Rectal smooth muscle tissue (tissue), 1 donor: ENCODE measurements around the gene ORM1.

Experiments
- H3K27ac ChIP-seq: one replicate; pipeline ENCODE4 v1.7.0; 2013; ENCODE audit warnings: low read depth, low read length, inconsistent platforms
- H3K27me3 ChIP-seq: one replicate; pipeline ENCODE4 v1.7.0; 2013; ENCODE audit warnings: low read length; ENCODE audit not compliant: control insufficient read depth, insufficient read depth
- H3K36me3 ChIP-seq: one replicate; pipeline ENCODE4 v1.7.0; 2013; ENCODE audit warnings: low read length; ENCODE audit not compliant: control insufficient read depth, insufficient read depth
- H3K4me1 ChIP-seq: one replicate; pipeline ENCODE4 v1.7.0; 2013; ENCODE audit warnings: low read length; ENCODE audit not compliant: control insufficient read depth, insufficient read depth
- H3K4me3 ChIP-seq: one replicate; pipeline ENCODE4 v1.7.0; 2013; ENCODE audit warnings: low read length
- H3K9ac ChIP-seq: one replicate; pipeline ENCODE4 v1.7.0; 2013; ENCODE audit warnings: low read length

The ORM1 gene

DNA sequence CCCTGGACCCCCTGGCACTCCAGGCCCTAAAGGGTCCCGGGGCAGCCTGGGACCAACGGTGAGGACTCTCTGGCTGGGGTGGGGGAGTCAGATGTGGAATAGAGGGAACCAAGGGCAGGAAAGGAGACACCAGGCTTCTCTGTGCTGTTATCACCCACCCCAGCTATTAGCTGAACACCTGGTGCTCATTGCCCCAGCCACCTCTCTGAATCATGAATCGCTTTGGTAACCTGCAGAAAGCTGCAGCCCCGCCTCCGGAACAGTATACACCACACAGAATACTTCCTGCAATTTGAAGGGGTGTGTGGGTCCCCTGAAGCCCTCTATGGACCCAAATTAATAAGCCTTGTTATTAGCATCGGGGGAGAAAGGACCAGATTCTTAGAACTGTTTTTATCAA is 40.4 kb upstream of the ORM1 start:
- Histone ChIP-seq H3K4me1 (no peaks in the 10 kb centered on the region), H3K36me3 (no peaks in the 10 kb centered on the region), H3K27ac (no peak overlapping the region), H3K9ac (no peak overlapping the region), H3K27me3 (no peaks in the 10 kb centered on the region), H3K4me3 (no peak overlapping the region)

DNA sequence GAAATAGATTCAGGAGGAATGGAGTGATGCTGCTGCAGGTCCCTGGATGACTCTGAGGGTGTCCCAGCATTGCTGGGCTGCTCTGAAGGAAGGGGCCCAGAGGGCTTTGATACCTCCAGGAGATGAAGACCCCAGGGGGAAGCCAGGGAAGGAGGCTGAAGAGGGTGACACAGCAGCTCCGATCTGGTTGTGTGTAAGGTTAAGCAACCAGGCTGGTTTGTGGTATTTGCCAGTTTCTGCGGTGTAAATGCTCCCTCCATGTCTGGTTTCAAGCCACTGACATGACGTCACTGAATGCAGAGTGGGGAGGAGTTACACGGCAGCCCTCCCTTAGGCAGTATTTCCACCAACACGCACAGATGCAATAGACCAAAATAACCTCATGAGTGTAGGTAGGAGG is 40.0 kb upstream of the ORM1 start:
- no peak overlapping the region for H3K9ac ChIP-seq
- no peaks in the 10 kb centered on the region for H3K36me3 ChIP-seq
- no peak overlapping the region for H3K4me3 ChIP-seq
- H3K27ac ChIP-seq, result no peak overlapping the region
- H3K4me1 ChIP-seq, result no peaks in the 10 kb centered on the region
- no peaks in the 10 kb centered on the region for H3K27me3 ChIP-seq

DNA sequence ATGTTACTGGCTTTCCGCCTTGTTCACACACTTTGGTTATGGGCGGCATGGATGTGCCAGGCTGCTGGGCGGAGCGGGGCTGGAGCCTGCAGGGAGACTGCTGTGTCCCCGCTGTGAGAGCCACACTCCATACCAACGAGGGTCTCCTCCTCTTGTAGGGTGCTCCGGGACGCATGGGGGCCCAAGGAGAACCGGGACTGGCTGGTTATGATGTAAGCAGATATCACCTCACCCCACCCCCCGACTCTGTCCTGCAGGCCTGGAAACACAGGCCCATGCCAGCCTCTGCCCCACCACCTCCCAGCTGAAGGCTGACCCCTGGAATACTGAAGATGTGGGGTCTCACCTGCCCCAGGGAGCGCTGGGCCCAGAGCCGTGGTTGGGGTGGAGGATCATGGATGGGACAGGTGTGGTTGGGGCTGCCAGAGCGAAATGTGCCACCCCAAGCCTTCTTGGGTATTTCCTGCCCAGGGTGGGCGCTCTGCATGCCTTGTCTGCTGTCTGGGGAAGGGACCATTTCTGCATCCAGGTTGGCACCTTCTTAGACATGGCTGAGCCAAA is 39.3 kb upstream of the ORM1 start:
- no peak overlapping the region for H3K9ac ChIP-seq

DNA sequence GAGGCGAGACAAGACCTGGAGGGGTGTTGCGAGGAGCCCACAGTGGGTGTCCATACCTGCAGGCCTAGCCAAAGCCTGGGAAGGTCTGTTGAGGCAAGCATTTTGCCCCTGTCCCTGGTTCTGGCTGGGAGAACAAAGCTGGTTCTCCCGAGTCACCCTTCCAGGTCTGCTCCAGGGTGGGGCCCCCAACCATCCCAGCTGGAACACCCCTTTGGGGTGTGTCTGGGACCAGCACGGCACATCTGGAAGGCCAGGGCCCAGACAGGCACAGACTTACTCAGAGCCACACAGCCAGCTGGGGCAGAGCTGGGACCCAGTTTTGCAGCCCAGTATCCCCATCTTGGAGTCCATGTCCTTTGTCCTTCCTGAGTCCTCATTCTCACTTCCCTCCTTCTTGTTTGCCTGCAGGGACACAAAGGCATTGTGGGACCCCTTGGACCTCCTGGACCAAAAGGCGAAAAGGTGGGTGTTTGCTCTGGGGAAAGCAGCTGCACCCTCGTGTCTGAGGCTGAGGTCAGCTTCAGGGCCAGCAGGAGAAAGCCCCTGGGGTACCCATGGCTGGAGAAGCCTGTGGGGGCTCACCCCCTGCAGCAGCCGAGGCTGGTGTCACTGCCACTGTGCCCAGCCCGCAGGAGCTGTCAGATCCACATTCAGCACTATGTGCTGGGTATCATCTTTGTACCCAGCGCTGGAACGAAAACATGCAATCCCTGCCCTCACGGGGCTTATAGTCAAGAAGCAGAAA is 38.4 kb upstream of the ORM1 start:
- H3K4me1 ChIP-seq, result no peaks in the 10 kb centered on the region
- H3K27me3 ChIP-seq, result no peaks in the 10 kb centered on the region
- no peaks in the 10 kb centered on the region for H3K36me3 ChIP-seq
- no peak overlapping the region for H3K4me3 ChIP-seq
- H3K9ac ChIP-seq, result no peak overlapping the region
- H3K27ac ChIP-seq, result no peak overlapping the region

More for the DNA sequence above, 39.3 kb upstream of the ORM1 start:
- Histone ChIP-seq H3K27me3 (no peaks in the 10 kb centered on the region), H3K27ac (no peak overlapping the region), H3K4me1 (no peaks in the 10 kb centered on the region), H3K36me3 (no peaks in the 10 kb centered on the region), H3K4me3 (no peak overlapping the region)

DNA sequence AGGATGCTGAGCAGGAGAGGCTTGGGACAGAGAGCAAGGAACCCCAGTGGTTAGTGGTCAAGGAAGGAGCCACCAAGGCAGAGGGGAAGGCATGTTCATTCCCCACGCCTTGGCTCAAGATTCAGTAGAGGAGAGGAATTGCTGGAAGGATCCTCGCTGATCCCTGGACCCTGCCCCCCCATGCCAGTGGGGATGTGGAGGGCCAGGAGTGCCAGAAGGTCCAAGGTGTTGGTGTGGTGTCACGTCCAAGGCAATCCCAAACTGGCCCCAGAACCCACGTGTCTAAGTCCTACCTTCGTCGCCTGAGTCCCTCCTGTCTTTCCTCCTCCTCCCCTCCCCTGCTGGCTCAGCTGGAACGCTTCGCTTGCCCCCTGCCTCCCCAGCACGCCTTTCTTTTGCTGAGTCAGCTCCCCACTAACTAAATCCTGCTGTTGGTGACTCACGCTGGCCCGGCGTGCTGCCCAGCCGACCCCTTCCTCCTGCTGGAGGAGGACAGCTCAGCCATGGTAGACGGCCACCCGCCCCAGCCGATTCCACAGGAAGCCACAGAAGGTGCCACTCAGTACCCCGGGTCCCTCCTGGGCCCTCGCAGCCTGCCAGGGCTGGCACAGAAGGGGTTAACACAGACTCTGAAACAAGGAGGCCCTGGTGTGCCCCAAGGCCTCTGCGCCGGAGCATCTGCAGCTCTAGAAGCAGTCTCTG is 37.6 kb upstream of the ORM1 start:
- no peak overlapping the region for H3K4me3 ChIP-seq
- H3K27ac ChIP-seq, result no peak overlapping the region
- no peaks in the 10 kb centered on the region for H3K27me3 ChIP-seq
- H3K4me1 ChIP-seq, result no peaks in the 10 kb centered on the region
- H3K36me3 ChIP-seq, result no peaks in the 10 kb centered on the region
- no peak overlapping the region for H3K9ac ChIP-seq

DNA sequence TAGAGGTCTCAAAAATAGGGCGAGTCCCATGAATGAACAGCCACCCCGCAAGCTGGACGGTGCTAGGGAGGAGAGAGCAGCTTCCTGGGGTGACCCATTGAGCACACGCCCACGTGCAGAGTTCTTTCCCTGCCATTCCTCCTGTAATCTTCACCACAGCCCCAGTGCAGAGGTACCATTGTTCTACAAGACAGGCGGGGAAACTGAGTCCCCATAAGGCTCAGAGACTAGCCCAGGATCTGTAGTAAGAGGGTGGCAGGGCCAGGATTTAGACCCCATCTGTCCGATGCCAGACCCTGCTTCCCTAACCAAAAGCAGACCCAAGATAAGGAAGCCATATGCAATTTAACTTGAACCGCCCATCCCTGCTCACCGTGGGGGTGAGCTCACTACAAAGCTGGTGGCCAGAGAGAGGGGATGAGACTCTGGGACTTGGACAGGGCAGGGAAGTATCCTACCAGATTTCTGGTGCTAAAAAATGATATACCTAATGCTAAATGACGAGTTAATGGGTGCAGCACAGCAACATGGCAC is 36.7 kb upstream of the ORM1 start:
- no peak overlapping the region for H3K4me3 ChIP-seq

DNA sequence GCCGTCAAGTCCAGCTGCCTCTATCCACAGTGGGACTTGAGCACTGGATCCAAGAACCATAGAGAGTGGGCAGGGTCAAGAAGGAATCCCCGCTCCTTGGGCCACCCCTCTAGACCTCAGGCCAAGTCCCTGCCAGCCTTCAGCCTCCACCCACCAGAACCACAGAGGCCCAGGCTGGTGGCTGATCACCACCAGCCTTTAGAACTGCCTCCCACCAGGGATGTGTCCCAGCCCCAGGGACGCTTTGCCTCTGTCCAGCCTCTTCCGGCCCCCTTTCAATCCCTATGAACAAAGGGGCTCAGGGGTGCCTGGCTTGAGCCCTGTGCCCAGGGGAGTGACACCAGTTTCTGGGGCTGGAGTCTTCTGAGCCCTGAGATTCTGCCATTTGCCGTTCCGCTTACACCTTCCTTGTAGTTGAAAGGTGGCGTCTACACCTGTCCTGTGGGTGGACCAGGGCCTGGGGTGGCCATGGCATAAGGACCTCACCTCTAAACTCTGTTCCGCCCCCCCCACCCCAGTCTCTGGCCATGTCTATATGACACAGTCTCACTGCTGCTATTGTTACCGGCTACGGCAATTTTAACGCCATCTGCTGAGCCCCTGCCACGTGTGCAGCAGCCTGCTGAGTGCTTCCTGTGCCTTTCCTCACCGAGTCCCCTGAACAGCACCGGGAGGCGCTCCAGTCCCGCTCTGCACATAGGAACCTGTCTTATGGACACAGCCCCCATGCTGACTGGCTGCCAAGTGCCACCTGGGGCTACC is 35.7 kb upstream of the ORM1 start:
- Histone ChIP-seq H3K27me3 (no peaks in the 10 kb centered on the region), H3K36me3 (no peaks in the 10 kb centered on the region), H3K9ac (no peak overlapping the region), H3K4me3 (no peak overlapping the region), H3K27ac (no peak overlapping the region), H3K4me1 (no peaks in the 10 kb centered on the region)

More for the DNA sequence above, 36.7 kb upstream of the ORM1 start:
- no peak overlapping the region for H3K27ac ChIP-seq
- no peaks in the 10 kb centered on the region for H3K4me1 ChIP-seq
- no peaks in the 10 kb centered on the region for H3K27me3 ChIP-seq
- no peaks in the 10 kb centered on the region for H3K36me3 ChIP-seq
- H3K9ac ChIP-seq, result no peak overlapping the region

DNA sequence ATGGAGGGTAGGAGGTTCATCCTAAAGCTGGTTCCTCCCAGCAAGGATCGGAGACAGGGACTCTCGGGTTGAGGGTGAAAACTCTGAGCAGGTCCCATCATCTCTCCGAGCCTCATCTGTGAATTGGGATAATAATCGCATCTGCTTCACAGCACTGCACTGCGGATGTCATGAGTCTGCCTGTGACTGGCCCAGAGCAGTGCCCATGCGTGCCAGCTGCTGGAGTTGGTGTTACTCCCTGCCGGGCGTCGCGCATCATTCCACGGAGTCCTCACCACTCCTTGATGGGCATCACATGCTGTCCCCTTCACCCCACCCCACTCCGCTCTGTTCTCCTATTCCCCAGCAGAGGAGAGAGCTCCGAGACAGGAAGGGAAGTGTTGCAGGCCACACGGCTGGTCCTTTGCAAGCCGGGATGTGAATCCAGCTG is 35.1 kb upstream of the ORM1 start:
- H3K9ac ChIP-seq, result no peak overlapping the region
- no peaks in the 10 kb centered on the region for H3K36me3 ChIP-seq
- H3K27ac ChIP-seq, result no peak overlapping the region
- no peaks in the 10 kb centered on the region for H3K27me3 ChIP-seq
- no peak overlapping the region for H3K4me3 ChIP-seq
- no peaks in the 10 kb centered on the region for H3K4me1 ChIP-seq

DNA sequence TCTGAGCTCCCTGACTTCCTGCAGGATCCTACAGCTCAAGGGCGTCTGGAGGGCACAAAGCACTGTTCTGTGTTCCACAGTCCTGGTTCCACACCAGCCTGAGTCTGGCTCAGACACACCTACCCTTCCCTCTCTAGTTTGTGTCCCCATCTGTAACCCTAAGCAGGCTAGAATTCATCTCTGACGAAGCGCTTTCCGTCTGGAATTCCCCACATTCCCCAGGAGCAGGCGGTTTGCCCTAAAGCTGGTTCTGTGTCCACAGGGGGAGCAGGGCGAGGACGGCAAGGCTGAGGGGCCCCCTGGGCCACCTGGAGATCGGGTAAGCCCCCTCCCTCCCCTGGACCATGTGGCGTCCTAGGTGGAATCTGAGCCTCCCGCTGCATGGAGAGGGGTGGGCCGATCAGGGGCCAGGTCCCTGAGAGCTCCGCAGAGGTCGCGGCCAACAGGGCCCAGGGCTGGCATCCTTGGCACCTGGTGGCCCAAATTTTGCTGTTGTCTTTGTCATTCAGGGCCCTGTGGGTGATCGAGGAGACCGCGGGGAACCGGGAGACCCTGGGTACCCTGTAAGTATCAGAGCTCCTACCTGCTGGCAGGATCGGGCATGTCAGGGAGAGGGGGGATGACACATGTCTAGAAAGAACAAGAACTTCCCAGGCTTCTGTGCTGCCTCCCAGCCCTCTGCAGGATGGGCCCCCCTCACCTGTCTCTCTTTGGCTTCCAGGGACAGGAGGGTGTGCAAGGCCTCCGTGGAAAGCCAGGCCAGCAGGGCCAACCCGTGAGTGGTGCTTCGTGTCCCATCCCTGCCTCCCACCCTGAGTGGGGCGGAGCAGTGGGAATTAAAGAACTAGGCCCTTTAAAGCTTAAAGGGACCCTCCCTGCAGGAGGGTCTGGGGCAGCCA is 34.5 kb upstream of the ORM1 start:
- Histone ChIP-seq H3K27ac (no peak overlapping the region), H3K4me1 (no peaks in the 10 kb centered on the region), H3K27me3 (no peaks in the 10 kb centered on the region), H3K9ac (no peak overlapping the region), H3K4me3 (no peak overlapping the region), H3K36me3 (no peaks in the 10 kb centered on the region)

DNA sequence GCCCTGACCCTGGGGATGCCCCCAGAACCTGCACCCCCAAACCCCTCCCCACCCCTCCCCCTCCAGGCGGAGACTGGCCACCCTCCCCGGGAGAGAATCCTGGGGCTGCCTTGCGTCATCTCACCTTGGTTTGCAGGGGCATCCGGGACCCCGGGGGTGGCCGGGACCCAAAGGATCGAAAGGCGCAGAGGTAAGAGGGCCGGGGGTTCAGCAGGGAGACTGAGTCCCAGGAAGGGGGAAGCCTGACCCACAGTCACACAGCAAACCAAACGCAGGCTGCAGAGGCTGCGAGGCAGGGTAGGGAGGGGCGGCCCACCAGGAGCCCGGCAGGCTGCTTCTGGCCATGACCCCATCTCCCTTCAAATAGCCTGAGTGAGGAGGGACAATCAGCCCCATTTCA is 33.8 kb upstream of the ORM1 start:
- no peak overlapping the region for H3K9ac ChIP-seq
- no peak overlapping the region for H3K4me3 ChIP-seq
- no peaks in the 10 kb centered on the region for H3K36me3 ChIP-seq
- H3K27me3 ChIP-seq, result no peaks in the 10 kb centered on the region
- no peak overlapping the region for H3K27ac ChIP-seq
- H3K4me1 ChIP-seq, result no peaks in the 10 kb centered on the region

DNA sequence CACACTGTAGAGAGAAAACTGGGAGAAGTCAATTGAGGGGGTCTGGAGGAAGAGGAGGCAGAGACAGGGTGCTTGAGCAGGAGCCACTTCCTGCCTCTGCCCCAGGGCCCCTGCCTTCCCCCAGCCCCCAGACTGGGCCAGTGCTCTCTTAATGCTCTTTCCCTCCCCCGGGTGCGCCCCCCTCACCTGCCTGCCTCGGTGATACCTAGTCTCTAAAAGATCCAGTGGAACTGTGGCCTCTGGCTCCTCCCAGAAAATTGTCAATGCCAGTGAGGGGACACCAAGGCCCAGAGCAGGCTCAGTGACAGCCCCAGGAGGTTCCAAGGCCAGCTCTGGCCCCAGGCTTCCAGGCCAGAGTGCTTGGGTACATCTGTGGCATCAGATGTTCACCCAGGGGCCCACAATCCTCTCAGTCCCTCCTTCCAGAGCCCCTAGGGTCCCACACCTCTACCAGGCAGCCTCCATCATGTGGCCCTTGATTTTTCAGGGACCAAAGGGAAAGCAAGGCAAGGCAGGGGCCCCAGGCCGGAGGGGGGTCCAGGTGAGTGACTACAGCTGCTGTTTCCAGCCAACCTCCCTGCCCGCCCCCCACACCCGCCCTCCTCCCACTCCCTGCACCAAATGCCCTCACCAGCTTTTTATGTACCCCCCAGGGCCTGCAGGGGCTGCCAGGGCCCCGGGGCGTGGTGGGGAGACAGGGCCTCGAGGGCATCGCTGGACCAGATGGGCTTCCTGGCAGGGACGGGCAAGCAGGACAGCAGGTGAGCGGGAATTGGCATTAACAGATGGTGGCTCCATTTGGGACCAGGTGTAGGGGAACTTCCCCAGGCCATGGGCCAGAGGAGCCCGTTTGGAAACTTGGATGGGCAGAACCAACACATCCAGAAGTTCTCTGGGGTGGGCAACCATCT is 33.1 kb upstream of the ORM1 start:
- no peak overlapping the region for H3K27ac ChIP-seq
- H3K4me1 ChIP-seq, result no peaks in the 10 kb centered on the region
- no peaks in the 10 kb centered on the region for H3K27me3 ChIP-seq
- H3K9ac ChIP-seq, result no peak overlapping the region
- no peaks in the 10 kb centered on the region for H3K36me3 ChIP-seq
- H3K4me3 ChIP-seq, result no peak overlapping the region
